DND-41 (cell line): ENCODE results near the gene TFCP2.

Experiments
- ATAC-seq: fragments of 200-7000 bp; cut with Tn5 transposase; 3 replicates; pipeline ENCODE4 v1.9.1; 2021; ENCODE audit warnings: low read depth; ENCODE audit not compliant: insufficient read depth
- DNase-seq: peaks from one replicate; pipeline ENCODE4 v3.0.0-alpha.2; 2020
- H2AFZ ChIP-seq: 2 replicates; pipeline ENCODE4 v1.6.0; 2012; ENCODE audit warnings: low read depth, low read length
- H3K27ac ChIP-seq: 2 replicates; pipeline ENCODE4 v1.5.1; 2012; ENCODE audit warnings: low read length, inconsistent platforms
- H3K27me3 ChIP-seq: fragments of 200-600 bp; sonication (generic); 2 replicates; pipeline ENCODE4 v1.6.0; 2012; ENCODE audit warnings: low read length, mild to moderate bottlenecking, inconsistent platforms; ENCODE audit not compliant: insufficient read depth, poor library complexity
- H3K36me3 ChIP-seq: 2 replicates; pipeline ENCODE4 v1.5.1; 2012; ENCODE audit warnings: low read length, inconsistent platforms; ENCODE audit not compliant: insufficient read depth
- H3K4me1 ChIP-seq: 2 replicates; pipeline ENCODE4 v1.5.1; 2012; ENCODE audit warnings: mild to moderate bottlenecking, low read length; ENCODE audit not compliant: insufficient read depth
- H3K4me2 ChIP-seq: 2 replicates; pipeline ENCODE4 v1.6.0; 2012; ENCODE audit warnings: mild to moderate bottlenecking, moderate library complexity, low read length, inconsistent platforms; ENCODE audit not compliant: insufficient read depth
- H3K4me3 ChIP-seq, 2 experiments: fragments of 200-600 bp in 1 of 2; shearing (Covaris generic) in 1 of 2; 2 replicates each; pipeline ENCODE4 v1.5.1; 2012 to 2016; ENCODE audit warnings: inconsistent platforms in 2 of 2, low read length in 2 of 2, mild to moderate bottlenecking in 2 of 2, low read depth in 1 of 2, moderate library complexity in 1 of 2
- H3K79me2 ChIP-seq: 2 replicates; pipeline ENCODE4 v1.6.0; 2012; ENCODE audit warnings: low read length, inconsistent platforms; ENCODE audit not compliant: insufficient read depth
- H3K9ac ChIP-seq: 2 replicates; pipeline ENCODE4 v1.6.0; 2012; ENCODE audit warnings: low read depth, mild to moderate bottlenecking, inconsistent platforms, low read length, moderate library complexity
- H3K9me3 ChIP-seq: 2 replicates; pipeline ENCODE4 v1.5.1; 2012; ENCODE audit warnings: low read length, moderate library complexity, mild to moderate bottlenecking, inconsistent platforms; ENCODE audit not compliant: insufficient read depth, severe bottlenecking
- H4K20me1 ChIP-seq: 2 replicates; pipeline ENCODE4 v1.6.0; 2012; ENCODE audit warnings: low read length; ENCODE audit not compliant: insufficient read depth
- CTCF ChIP-seq: IDR thresholded peaks from 2 replicates; pipeline ENCODE4 v1.5.1; 2012; ENCODE audit warnings: borderline replicate concordance, low read length, moderate library complexity, mild to moderate bottlenecking; ENCODE audit not compliant: poor library complexity, severe bottlenecking; ENCODE audit errors: extremely low read depth
- EZH2 ChIP-seq: IDR thresholded peaks from 3 replicates; pipeline ENCODE4 v1.6.1; 2012; ENCODE audit warnings: borderline replicate concordance, low read depth, mild to moderate bottlenecking, moderate library complexity, low read length, inconsistent platforms; ENCODE audit not compliant: severe bottlenecking

The TFCP2 gene

GRCh38 chr12:51198568-51199365 lies 25.8 kb upstream of the TFCP2 start:
- H3K4me1 ChIP-seq = no peaks in the 10 kb centered on the region
- H2AFZ ChIP-seq = no peak overlapping the region
- no peaks in the 10 kb centered on the region for H3K79me2 ChIP-seq
- no peak overlapping the region for H3K9ac ChIP-seq
- no peak for TF ChIP-seq CTCF
- no peak for TF ChIP-seq EZH2
- DNase-seq (no peak), ATAC-seq (no peak)
- H3K9me3 ChIP-seq = no peaks in the 10 kb centered on the region
- H4K20me1 ChIP-seq = no peaks in the 10 kb centered on the region
- no peaks in the 10 kb centered on the region for H3K36me3 ChIP-seq
- no peak overlapping the region for H3K4me2 ChIP-seq
- no peak overlapping the region for H3K27ac ChIP-seq
- no peaks in the 10 kb centered on the region for H3K27me3 ChIP-seq
- H3K4me3 ChIP-seq = no peak overlapping the region

- H3K36me3 ChIP-seq = no peaks in the 10 kb centered on the region
- H2AFZ ChIP-seq = no peak overlapping the region
- no peaks in the 10 kb centered on the region for H4K20me1 ChIP-seq
- H3K27me3 ChIP-seq = no peaks in the 10 kb centered on the region
- ATAC-seq = no peak
- H3K79me2 ChIP-seq = no peaks in the 10 kb centered on the region
- no peak overlapping the region for H3K4me3 ChIP-seq
- H3K27ac ChIP-seq = no peak overlapping the region
- no peak for DNase-seq
- TF ChIP-seq EZH2 = no peak
- TF ChIP-seq CTCF = no peak
- no peaks in the 10 kb centered on the region for H3K9me3 ChIP-seq
- no peak overlapping the region for H3K4me2 ChIP-seq
- no peaks in the 10 kb centered on the region for H3K4me1 ChIP-seq
- H3K9ac ChIP-seq = no peak overlapping the region
Measured at GRCh38 chr12:51197736-51198567, 25.0 kb upstream of the TFCP2 start.

- Histone ChIP-seq H3K27ac (no peak overlapping the region), H3K27me3 (no peaks in the 10 kb centered on the region), H3K9me3 (no peaks in the 10 kb centered on the region), H3K9ac (no peak overlapping the region), H3K4me3 (no peak overlapping the region), H3K4me2 (no peak overlapping the region), H4K20me1 (no peaks in the 10 kb centered on the region), H3K36me3 (no peaks in the 10 kb centered on the region), H2AFZ (no peak overlapping the region), H3K4me1 (no peaks in the 10 kb centered on the region), H3K79me2 (no peaks in the 10 kb centered on the region)
- no peak for ATAC-seq
- no peak for DNase-seq
- TF ChIP-seq EZH2 = no peak
- TF ChIP-seq CTCF = no peak
Measured at GRCh38 chr12:51196547-51196946, 23.6 kb upstream of the TFCP2 start.
